Activated naive CD4-positive, alpha-beta T cell (primary cell): ENCODE results near the gene ABCA7.

ENCODE experiments used
- DNase-seq, 4 experiments: peaks; one replicate each; lab custom pipeline; 2025; lab: John Stamatoyannopoulos, UW

ABCA7 gene

GRCh38 chr19:1002600-1002999 is 37.3 kb upstream of the ABCA7 start:
- no peak for DNase-seq

- DNase-seq, result no peak
These were observed 36.6 kb upstream of the ABCA7 start for GRCh38 chr19:1003283-1003682.

- DNase-seq, result no peak
These were observed 35.6 kb upstream of the ABCA7 start for GRCh38 chr19:1004204-1004802.

- DNase-seq, result no peak
These were observed 34.9 kb upstream of the ABCA7 start for GRCh38 chr19:1004803-1005664.

GRCh38 chr19:1006711-1007398 is 33.1 kb upstream of the ABCA7 start:
- DNase-seq, result no peak

- DNase-seq, result no peak
These were observed 32.3 kb upstream of the ABCA7 start for GRCh38 chr19:1007399-1008251.

- no peak for DNase-seq
These were observed 31.5 kb upstream of the ABCA7 start for GRCh38 chr19:1008268-1009040.

GRCh38 chr19:1009041-1009980 is 30.6 kb upstream of the ABCA7 start:
- DNase-seq, result no peak

- no peak for DNase-seq
These were observed 29.8 kb upstream of the ABCA7 start for GRCh38 chr19:1009981-1010538.

- DNase-seq, result no peak
These were observed 29.1 kb upstream of the ABCA7 start for GRCh38 chr19:1010586-1011510.

- DNase-seq, result no peak
These were observed 28.0 kb upstream of the ABCA7 start for GRCh38 chr19:1011831-1012333.

GRCh38 chr19:1012334-1012733 is 27.6 kb upstream of the ABCA7 start:
- no peak for DNase-seq

- DNase-seq, result no peak
These were observed 26.7 kb upstream of the ABCA7 start for GRCh38 chr19:1013218-1013617.

GRCh38 chr19:1014161-1015060 is 25.5 kb upstream of the ABCA7 start:
- no peak for DNase-seq

GRCh38 chr19:1015061-1015781 is 24.7 kb upstream of the ABCA7 start:
- no peak for DNase-seq

GRCh38 chr19:1015782-1016646 is 23.9 kb upstream of the ABCA7 start:
- no peak for DNase-seq
